GM21576 (cell line): ENCODE measurements around the gene ABCA1.
"Not testable (repeated sequence)": the region's sequence is repeated elsewhere in the genome, so short reads cannot be mapped to it uniquely, and the experiment has no call there.

ENCODE experiments used
- ATAC-seq: cut with Tn5 transposase; IDR thresholded peaks from one replicate; pipeline ENCODE4 v1.9.1; 2021; ENCODE audit warnings: mild to moderate bottlenecking, moderate library complexity; ENCODE audit not compliant: unreplicated experiment

Gene ABCA1

GRCh38 chr9:104907278-104907951 is 20.5 kb downstream of the ABCA1 start:
- no peak for ATAC-seq

GRCh38 chr9:104906441-104907277 is 21.3 kb downstream of the ABCA1 start:
- ATAC-seq, result no peak

- no peak for ATAC-seq
Observed at GRCh38 chr9:104905931-104906330, 22.0 kb downstream of the ABCA1 start.

- no peak for ATAC-seq
Observed at GRCh38 chr9:104905153-104905901, 22.6 kb downstream of the ABCA1 start.

- no peak for ATAC-seq
Observed at GRCh38 chr9:104903609-104904008, 24.3 kb downstream of the ABCA1 start.

GRCh38 chr9:104900871-104901270 is 27.1 kb downstream of the ABCA1 start:
- no peak for ATAC-seq

- ATAC-seq, result no peak
Observed at GRCh38 chr9:104900324-104900723, 27.6 kb downstream of the ABCA1 start.

GRCh38 chr9:104899759-104900247 is 28.2 kb downstream of the ABCA1 start:
- no peak for ATAC-seq

- not testable (repeated sequence) for ATAC-seq
Observed at GRCh38 chr9:104898376-104898775, 29.6 kb downstream of the ABCA1 start.

- ATAC-seq, result no peak
Observed at GRCh38 chr9:104896131-104896530, 31.8 kb downstream of the ABCA1 start.

GRCh38 chr9:104895572-104895971 is 32.4 kb downstream of the ABCA1 start:
- ATAC-seq, result no peak

GRCh38 chr9:104892701-104893100 is 35.3 kb downstream of the ABCA1 start:
- ATAC-seq, result no peak

GRCh38 chr9:104890433-104890770 is 37.6 kb downstream of the ABCA1 start:
- no peak for ATAC-seq

- no peak for ATAC-seq
Observed at GRCh38 chr9:104885818-104886709, 41.9 kb downstream of the ABCA1 start.

GRCh38 chr9:104883169-104883568 is 44.8 kb downstream of the ABCA1 start:
- no peak for ATAC-seq

GRCh38 chr9:104882566-104882965 is 45.4 kb downstream of the ABCA1 start:
- ATAC-seq, result no peak

GRCh38 chr9:104882086-104882485 is 45.9 kb downstream of the ABCA1 start:
- ATAC-seq, result no peak

- ATAC-seq, result no peak
Observed at GRCh38 chr9:104879555-104880309, 48.2 kb downstream of the ABCA1 start.

GRCh38 chr9:104876587-104876986 is 51.4 kb downstream of the ABCA1 start:
- ATAC-seq, result no peak

- ATAC-seq, result no peak
Observed at GRCh38 chr9:104875897-104876296, 52.1 kb downstream of the ABCA1 start.
